OCI-LY3 (cell line): Measurements from ENCODE around the gene CNTROB.

ENCODE experiments used
- H2AFZ ChIP-seq: fragments of 200-600, 300-600 bp; shearing (Covaris generic); 2 replicates; pipeline ENCODE4 v1.6.0; 2014; ENCODE audit warnings: antibody characterized with exemption, low read depth, low read length
- H3K27ac ChIP-seq: fragments of 200-600, 300-600 bp; sonication (generic); 2 replicates; pipeline ENCODE4 v1.5.1; 2014; ENCODE audit warnings: mild to moderate bottlenecking, low read length, moderate library complexity, mixed read lengths
- H3K27me3 ChIP-seq: fragments of 200-600, 300-600 bp; sonication (generic); 2 replicates; pipeline ENCODE4 v1.6.1; 2014; ENCODE audit warnings: low read depth, low read length, mixed read lengths
- H3K36me3 ChIP-seq: fragments of 200-600, 300-600 bp; sonication (generic); replicated peaks from 2 replicates; pipeline ENCODE3; 2014; ENCODE audit warnings: low read depth, low read length, mixed read lengths
- H3K4me1 ChIP-seq: fragments of 300-600, 200-600 bp; sonication (generic); 2 replicates; pipeline ENCODE4 v1.6.1; 2014; ENCODE audit warnings: low read length, mixed read lengths
- H3K4me2 ChIP-seq: fragments of 200-600, 300-600 bp; sonication (generic); 2 replicates; pipeline ENCODE4 v1.6.1; 2014; ENCODE audit warnings: low read length, mixed read lengths
- H3K4me3 ChIP-seq: fragments of 300-600, 200-600 bp; sonication (generic); 2 replicates; pipeline ENCODE4 v1.5.1; 2014; ENCODE audit warnings: antibody characterized with exemption, mild to moderate bottlenecking, low read length, moderate library complexity
- H3K79me2 ChIP-seq: fragments of 300-600, 200-600 bp; shearing (Covaris generic); 2 replicates; pipeline ENCODE4 v1.6.1; 2014; ENCODE audit warnings: mild to moderate bottlenecking, low read length, mixed read lengths
- H3K9ac ChIP-seq: fragments of 300-600, 200-600 bp; shearing (Covaris generic); 2 replicates; pipeline ENCODE4 v1.6.0; 2014; ENCODE audit warnings: mild to moderate bottlenecking, low read length, moderate library complexity
- H3K9me3 ChIP-seq: fragments of 200-600, 300-600 bp; shearing (Covaris generic); 2 replicates; pipeline ENCODE4 v1.6.1; 2014; ENCODE audit warnings: low read length, mixed read lengths; ENCODE audit not compliant: insufficient read depth
- H4K20me1 ChIP-seq: fragments of 200-600, 300-600 bp; sonication (generic); 2 replicates; pipeline ENCODE4 v1.6.1; 2016; ENCODE audit warnings: low read length, mixed read lengths; ENCODE audit not compliant: insufficient read depth
- EZH2phosphoT487 ChIP-seq: fragments of 200-600 bp; shearing (Covaris generic); IDR thresholded peaks from 2 replicates; pipeline ENCODE4 v1.6.1; 2018; ENCODE audit warnings: antibody characterized with exemption, mixed run types, low read depth
- TF ChIP-seq, protein P1 (sequence below): fragments of 200-600, 300-600 bp; sonication (generic); IDR thresholded peaks from 2 replicates; pipeline ENCODE4 v1.5.1; 2014; ENCODE audit warnings: antibody characterized with exemption, low read length, low read depth

CNTROB gene

DNA sequence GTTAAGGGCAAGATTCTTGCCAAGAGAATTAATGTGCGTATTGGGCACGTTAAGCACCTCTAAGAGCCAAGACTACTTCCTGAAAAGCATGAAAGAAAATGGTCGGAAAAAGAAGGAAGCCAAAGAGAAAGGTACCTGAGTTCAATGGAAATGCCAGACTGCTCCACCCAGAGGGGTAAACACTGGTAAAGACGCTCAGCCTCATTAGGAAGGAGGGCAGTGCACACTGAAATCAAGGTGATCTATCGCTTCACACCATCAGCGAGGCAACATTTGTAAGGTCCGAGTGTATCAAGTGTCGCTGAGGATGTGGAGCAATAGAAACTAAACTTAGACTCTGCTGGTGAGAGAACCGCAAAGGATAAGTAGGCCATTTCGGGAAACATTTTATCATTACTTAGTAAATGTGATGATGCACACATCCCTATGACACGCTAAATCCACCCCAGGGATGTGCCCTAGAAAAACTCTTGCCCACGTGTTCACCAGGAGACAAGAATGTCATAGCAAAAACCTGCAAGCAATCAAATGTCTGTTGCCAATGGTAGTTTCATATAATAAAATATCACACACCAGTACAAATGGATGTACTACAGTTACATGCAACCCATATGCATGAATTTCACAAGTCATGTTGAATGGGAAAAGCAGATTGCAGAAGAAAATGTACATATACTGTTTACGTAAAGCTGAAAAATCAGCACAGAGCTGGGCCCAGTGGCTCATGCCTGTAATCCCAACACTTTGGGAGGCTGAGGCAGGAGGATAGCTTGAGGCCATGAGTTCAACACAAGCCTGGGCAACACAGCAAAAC, 23.6 kb downstream of the CNTROB start:
- Histone ChIP-seq H3K9me3 (no peaks in the 10 kb centered on the region), H3K4me1 (peaks cover 31% of the 10 kb centered on the region), H3K27ac (no peak overlapping the region), H3K4me3 (no peak overlapping the region), H2AFZ (no peak overlapping the region), H3K27me3 (no peaks in the 10 kb centered on the region), H4K20me1 (no peaks in the 10 kb centered on the region), H3K79me2 (no peaks in the 10 kb centered on the region), H3K4me2 (no peak overlapping the region), H3K36me3 (no peaks in the 10 kb centered on the region), H3K9ac (no peak overlapping the region)
- TF ChIP-seq EZH2phosphoT487: no peak
- TF ChIP-seq, protein P1, sequence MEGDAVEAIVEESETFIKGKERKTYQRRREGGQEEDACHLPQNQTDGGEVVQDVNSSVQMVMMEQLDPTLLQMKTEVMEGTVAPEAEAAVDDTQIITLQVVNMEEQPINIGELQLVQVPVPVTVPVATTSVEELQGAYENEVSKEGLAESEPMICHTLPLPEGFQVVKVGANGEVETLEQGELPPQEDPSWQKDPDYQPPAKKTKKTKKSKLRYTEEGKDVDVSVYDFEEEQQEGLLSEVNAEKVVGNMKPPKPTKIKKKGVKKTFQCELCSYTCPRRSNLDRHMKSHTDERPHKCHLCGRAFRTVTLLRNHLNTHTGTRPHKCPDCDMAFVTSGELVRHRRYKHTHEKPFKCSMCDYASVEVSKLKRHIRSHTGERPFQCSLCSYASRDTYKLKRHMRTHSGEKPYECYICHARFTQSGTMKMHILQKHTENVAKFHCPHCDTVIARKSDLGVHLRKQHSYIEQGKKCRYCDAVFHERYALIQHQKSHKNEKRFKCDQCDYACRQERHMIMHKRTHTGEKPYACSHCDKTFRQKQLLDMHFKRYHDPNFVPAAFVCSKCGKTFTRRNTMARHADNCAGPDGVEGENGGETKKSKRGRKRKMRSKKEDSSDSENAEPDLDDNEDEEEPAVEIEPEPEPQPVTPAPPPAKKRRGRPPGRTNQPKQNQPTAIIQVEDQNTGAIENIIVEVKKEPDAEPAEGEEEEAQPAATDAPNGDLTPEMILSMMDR: no peak

DNA sequence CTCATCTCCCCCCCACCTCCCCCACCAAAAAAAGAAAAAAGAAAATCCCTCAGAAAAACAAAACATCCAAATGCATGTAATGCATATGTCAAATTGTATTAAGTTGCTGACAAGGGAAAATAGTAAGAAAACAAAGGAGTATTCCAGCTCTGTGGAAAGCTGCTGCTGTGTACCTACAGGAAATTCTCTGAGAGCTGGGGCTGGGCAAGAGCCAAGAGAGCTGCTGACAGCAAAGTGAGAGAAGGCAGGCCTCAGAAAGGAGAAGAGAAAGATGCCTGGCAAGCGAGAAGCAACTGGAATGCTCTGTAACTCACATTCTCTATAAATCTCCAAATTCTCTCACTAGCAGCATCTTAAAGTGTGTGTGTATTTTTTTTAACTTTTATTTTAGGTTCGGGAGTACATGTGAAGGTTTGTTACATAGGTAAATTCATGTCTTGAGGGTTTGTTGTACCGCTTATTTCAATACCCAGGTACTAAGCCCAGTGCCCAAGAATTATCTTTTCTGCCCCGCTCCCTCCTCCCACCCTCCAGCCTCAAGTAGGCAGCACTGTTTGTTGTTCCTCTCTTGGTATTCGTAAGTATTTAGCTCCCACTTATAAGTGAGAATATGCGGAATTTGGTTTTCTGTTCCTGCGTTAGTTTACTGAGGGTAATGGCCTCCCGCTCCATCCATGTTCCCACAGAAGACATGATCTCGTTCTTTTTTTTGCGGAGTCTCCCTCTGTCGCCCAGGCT, 24.4 kb downstream of the CNTROB start:
- Histone ChIP-seq H3K9me3 (no peaks in the 10 kb centered on the region), H3K4me1 (peaks cover 26% of the 10 kb centered on the region), H3K4me3 (no peak overlapping the region), H3K27me3 (no peaks in the 10 kb centered on the region; the same call in 1 of the 2 replicates), H3K9ac (no peak overlapping the region), H3K4me2 (no peak overlapping the region), H3K27ac (no peak overlapping the region), H3K36me3 (no peaks in the 10 kb centered on the region), H2AFZ (no peak overlapping the region), H3K79me2 (no peaks in the 10 kb centered on the region), H4K20me1 (no peaks in the 10 kb centered on the region)
- TF ChIP-seq, protein P1: no peak
- no peak for TF ChIP-seq EZH2phosphoT487

DNA sequence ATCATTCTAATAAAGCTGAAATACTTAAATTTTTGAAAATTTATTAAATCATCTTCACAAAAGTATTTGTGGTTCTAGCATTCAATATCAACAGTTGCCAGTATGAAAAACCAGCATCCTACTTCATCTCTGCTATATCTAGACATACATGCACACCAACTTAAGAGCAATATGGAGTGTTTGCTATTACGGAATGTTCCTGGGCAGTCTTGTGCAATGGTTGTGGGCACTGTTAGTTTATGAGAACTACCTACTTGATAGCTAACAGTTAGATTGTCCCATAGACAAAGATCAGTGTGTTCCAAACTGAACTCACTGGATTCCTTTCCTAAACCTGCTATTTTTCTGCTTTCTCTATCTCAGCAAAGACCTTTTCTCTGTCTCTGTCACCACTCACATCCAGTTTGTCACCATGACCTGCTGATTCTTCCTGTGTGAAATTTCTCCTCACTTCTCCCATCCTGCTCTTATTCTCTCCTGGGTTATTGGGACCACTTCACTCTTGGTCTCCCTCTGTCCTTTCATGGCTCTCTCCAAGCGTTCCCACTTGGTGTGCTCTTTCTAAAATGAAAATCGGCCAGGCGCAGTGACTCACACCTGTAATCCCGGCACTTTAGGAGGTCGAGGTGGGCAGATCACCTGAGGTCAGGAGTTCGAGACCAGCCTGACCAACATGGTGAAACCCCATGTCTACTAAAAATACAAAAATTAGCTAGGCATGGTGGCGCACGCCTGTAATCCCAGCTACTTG, 27.7 kb downstream of the CNTROB start:
- Histone ChIP-seq H3K4me3 (no peak overlapping the region), H2AFZ (no peak overlapping the region), H3K9me3 (no peaks in the 10 kb centered on the region), H3K4me2 (no peak overlapping the region), H3K79me2 (no peaks in the 10 kb centered on the region), H3K27me3 (peaks cover 6% of the 10 kb centered on the region; the same call in 1 of the 2 replicates), H3K36me3 (no peaks in the 10 kb centered on the region), H3K27ac (no peak overlapping the region), H3K9ac (no peak overlapping the region), H4K20me1 (no peaks in the 10 kb centered on the region), H3K4me1 (peaks cover 8% of the 10 kb centered on the region)
- TF ChIP-seq EZH2phosphoT487: no peak
- TF ChIP-seq, protein P1: no peak

DNA sequence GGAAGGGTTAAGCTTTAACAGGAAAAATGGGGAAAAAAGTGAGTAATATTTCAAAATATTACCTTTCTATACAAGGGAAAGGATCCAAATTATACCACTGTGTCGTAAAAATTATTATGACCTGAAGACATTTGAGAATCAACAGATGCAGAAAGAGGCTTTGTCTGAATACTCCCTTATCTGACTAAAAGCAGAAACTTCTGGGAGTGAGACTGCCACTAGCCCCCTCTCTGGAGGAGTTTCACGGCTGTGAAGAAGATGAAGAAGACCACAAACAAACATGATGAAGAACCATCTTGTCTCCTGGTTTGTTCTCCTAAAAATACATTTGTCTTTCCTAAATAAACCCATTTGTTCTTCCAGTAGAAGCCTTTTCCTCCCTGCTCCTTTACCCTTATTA, 29.4 kb downstream of the CNTROB start:
- no peaks in the 10 kb centered on the region for H3K36me3 ChIP-seq
- H3K27ac ChIP-seq: no peak overlapping the region
- H3K4me2 ChIP-seq: no peak overlapping the region

More for the DNA sequence above, 29.4 kb downstream of the CNTROB start:
- H3K4me1 ChIP-seq: peaks cover 1% of the 10 kb centered on the region
- no peak overlapping the region for H2AFZ ChIP-seq
- H3K79me2 ChIP-seq: no peaks in the 10 kb centered on the region
- H3K9ac ChIP-seq: no peak overlapping the region
- no peaks in the 10 kb centered on the region for H4K20me1 ChIP-seq
- H3K27me3 ChIP-seq: peaks cover 6% of the 10 kb centered on the region; the same call in 1 of the 2 replicates
- H3K9me3 ChIP-seq: no peaks in the 10 kb centered on the region
- no peak overlapping the region for H3K4me3 ChIP-seq
- TF ChIP-seq EZH2phosphoT487: no peak
- TF ChIP-seq, protein P1: no peak
